HG03159 (cell line): Measurements from ENCODE around the gene CTNNA2.

Experiments
- ATAC-seq: cut with Tn5 transposase; IDR thresholded peaks from one replicate; pipeline ENCODE4 v1.9.1; 2021; ENCODE audit warnings: mild to moderate bottlenecking, moderate library complexity; ENCODE audit not compliant: unreplicated experiment

Gene CTNNA2

GRCh38 chr2:80437959-80438358, 925.1 kb downstream of the CTNNA2 start:
- ATAC-seq: no peak

- ATAC-seq: no peak
Observed at GRCh38 chr2:80438686-80439085, 925.8 kb downstream of the CTNNA2 start.

- ATAC-seq: no peak
Observed at GRCh38 chr2:80454628-80455027, 941.8 kb downstream of the CTNNA2 start.

- ATAC-seq: no peak
Observed at GRCh38 chr2:80459028-80459427, 946.2 kb downstream of the CTNNA2 start.

GRCh38 chr2:80461505-80462197, 948.8 kb downstream of the CTNNA2 start:
- ATAC-seq: no peak

GRCh38 chr2:80462654-80463053, 949.8 kb downstream of the CTNNA2 start:
- no peak for ATAC-seq

GRCh38 chr2:80464275-80464674, 951.4 kb downstream of the CTNNA2 start:
- no peak for ATAC-seq

GRCh38 chr2:80467262-80467811, 954.5 kb downstream of the CTNNA2 start:
- ATAC-seq: no peak

- ATAC-seq: no peak
Observed at GRCh38 chr2:80469428-80469827, 956.6 kb downstream of the CTNNA2 start.

GRCh38 chr2:80473069-80473468, 960.2 kb downstream of the CTNNA2 start:
- no peak for ATAC-seq

- no peak for ATAC-seq
Observed at GRCh38 chr2:80473796-80474195, 960.9 kb downstream of the CTNNA2 start.

- no peak for ATAC-seq
Observed at GRCh38 chr2:80475970-80476369, 963.1 kb downstream of the CTNNA2 start.

GRCh38 chr2:80476535-80477117, 963.8 kb downstream of the CTNNA2 start:
- no peak for ATAC-seq

- ATAC-seq: no peak
Observed at GRCh38 chr2:80482276-80482675, 969.4 kb downstream of the CTNNA2 start.

GRCh38 chr2:80489717-80490116, 976.9 kb downstream of the CTNNA2 start:
- ATAC-seq: no peak

GRCh38 chr2:80490964-80491363, 978.1 kb downstream of the CTNNA2 start:
- ATAC-seq: no peak

GRCh38 chr2:80496346-80496745, 983.5 kb downstream of the CTNNA2 start:
- ATAC-seq: no peak

GRCh38 chr2:80496775-80497174, 983.9 kb downstream of the CTNNA2 start:
- ATAC-seq: no peak

GRCh38 chr2:80499095-80499494, 986.2 kb downstream of the CTNNA2 start:
- ATAC-seq: no peak

GRCh38 chr2:80501874-80502624, 989.2 kb downstream of the CTNNA2 start:
- ATAC-seq: no peak

GRCh38 chr2:80506563-80506962, 993.7 kb downstream of the CTNNA2 start:
- no peak for ATAC-seq

- no peak for ATAC-seq
Observed at GRCh38 chr2:80510716-80511115, 997.9 kb downstream of the CTNNA2 start.
